GM10847 (cell line): ENCODE results near the gene HMCN1.

Source experiments
- POLR2A ChIP-seq: IDR thresholded peaks from 2 replicates; pipeline ENCODE4 v1.6.1; 2011; ENCODE audit not compliant: insufficient read length; ENCODE audit errors: extremely low read depth

The HMCN1 gene

DNA sequence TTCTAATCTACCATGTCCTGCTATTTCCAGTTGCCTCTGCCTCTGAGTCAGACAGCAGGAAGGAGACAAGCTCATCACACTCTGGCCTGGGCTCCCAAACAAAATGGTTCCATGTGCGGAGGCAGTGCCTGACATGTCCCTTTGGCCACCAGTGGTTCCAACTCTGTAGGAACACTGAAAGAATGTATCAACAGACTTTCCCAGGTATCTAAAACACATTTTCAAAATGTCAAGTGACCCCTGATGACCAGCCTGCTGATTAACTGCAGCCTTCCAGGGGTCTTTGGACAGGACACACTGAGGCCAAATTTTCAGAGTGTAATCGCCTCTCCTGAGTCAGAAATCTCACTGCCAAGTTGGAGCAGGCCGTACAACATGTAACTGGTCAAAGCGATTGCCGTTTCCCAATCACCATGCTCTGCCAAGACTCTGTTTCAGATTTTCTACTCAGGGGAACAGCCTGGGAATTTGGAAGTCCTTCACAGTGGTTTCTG is 468.1 kb downstream of the HMCN1 start:
- TF ChIP-seq POLR2A = no peak

- TF ChIP-seq POLR2A = no peak
These were observed 468.6 kb downstream of the HMCN1 start for GRCh38 chr1:186202776-186203175.

- no peak for TF ChIP-seq POLR2A
These were observed 471.9 kb downstream of the HMCN1 start for GRCh38 chr1:186206048-186206570.

GRCh38 chr1:186207391-186208085 is 473.3 kb downstream of the HMCN1 start:
- no peak for TF ChIP-seq POLR2A

DNA sequence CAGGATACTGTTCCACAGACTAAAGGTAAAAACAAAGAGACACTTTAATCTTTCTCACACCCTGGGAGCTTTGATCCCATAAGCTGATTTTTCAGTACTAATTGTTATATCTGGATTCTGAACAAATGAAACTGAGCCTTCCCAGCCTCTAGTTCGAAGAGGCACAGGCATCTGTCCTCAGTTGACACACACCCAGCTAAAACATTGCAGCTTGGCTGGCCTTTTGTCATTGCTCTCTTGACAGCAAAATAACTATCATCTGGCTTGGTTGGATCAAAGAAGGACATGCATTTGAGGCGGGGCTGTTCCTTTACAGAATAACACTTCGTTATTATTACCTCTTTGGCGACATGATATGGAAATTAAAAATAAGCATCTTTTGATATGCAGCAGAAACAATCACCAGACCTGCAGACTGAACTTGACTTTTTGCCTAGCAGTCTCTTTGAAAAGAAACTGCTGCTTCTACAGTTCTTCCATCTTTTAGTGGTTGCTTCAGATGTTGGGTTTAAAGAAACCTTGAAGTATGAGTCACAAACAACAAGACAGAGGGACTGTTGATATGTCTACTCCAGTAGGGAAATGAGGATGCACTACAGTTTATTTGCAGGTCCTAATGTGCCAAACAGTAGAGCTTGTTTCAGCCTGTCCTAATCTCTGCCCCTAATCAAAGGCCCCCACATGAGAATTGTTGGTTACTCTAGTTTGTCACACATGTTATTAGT is 474.4 kb downstream of the HMCN1 start:
- TF ChIP-seq POLR2A = no peak

DNA sequence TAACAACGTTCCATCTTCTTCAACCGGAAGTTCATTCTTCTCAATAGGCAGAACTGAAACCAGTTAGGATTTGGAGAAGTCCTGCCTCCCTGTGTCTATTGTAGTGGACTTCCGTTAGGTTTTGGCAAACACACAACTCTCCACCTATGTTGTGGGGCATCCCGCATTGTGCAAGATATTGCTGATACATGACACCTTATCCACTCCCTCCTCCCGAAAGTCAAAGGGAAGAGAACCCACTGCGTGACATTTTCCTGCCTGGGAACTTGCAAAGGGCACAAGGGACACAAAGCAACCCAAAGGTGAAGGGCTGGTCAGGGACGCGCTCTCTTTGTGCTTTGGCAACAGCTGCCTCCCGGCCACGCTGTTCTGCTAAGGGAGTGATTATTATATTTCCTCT is 476.1 kb downstream of the HMCN1 start:
- TF ChIP-seq POLR2A = no peak

DNA sequence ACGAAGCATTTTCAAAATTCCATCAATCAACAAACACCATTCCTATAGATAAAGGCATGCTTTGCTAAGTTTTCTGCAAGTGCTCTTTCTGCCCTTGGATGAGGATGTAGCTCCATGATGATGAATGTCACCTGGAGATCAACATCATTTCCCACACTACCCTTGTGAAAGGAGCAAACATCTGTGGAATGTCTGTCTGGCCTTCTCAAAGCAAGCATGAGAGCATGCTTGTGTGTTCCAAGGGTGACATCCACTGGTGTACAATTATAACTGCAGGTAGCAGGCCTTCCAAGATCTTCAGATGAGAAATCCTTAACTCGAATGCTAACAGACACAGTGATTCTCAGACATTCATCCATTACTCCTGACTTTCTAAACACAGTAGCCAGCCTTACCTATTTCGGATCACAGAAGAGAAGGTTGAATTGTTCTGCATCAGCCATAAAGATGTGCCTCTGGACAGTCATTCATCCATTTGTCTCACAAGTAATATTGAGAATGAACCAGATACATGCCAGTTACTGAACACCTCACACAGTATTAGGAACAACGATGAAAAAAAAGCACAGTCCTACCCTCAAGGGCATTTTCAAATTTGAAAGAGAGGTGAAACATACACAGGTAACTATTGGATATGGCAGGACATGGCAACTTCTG is 478.5 kb downstream of the HMCN1 start:
- TF ChIP-seq POLR2A = no peak

DNA sequence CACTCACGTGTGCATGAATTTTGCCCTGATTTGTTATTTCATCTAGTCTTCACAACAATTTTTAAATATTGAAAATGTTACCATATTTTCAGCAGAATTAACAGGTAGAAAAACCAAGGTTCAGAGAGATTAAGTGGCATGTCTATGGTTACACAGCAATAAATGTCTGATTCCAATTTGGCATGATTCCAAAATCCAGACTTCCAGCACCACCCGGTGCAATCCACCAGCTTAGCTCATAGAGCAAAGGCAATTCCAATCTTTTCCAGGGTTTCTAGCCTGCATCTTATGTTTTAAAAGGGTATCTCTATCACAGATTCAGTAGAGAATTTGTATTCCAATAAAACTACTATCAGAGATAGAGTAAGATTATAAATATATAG is 479.0 kb downstream of the HMCN1 start:
- TF ChIP-seq POLR2A = no peak

DNA sequence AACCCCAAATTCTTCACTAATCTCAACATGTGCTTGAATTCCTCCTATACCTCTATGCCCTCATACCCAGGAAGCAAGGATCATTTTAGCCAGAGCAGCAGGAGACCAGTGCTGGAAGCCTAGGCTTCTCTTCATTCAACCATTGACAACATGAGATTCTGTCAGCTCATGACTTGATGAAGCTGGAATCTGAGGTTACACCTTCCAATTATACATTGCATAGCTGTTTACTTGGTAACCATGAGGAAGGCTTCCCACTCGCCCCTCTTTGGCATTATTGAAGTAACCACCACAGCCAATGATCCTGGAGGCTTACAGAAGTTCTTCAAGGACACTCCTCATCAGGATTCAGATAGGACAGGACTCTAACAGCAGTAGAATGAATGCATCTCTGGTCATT is 480.6 kb downstream of the HMCN1 start:
- TF ChIP-seq POLR2A = no peak

- no peak for TF ChIP-seq POLR2A
These were observed 481.4 kb downstream of the HMCN1 start for GRCh38 chr1:186215636-186216035.

DNA sequence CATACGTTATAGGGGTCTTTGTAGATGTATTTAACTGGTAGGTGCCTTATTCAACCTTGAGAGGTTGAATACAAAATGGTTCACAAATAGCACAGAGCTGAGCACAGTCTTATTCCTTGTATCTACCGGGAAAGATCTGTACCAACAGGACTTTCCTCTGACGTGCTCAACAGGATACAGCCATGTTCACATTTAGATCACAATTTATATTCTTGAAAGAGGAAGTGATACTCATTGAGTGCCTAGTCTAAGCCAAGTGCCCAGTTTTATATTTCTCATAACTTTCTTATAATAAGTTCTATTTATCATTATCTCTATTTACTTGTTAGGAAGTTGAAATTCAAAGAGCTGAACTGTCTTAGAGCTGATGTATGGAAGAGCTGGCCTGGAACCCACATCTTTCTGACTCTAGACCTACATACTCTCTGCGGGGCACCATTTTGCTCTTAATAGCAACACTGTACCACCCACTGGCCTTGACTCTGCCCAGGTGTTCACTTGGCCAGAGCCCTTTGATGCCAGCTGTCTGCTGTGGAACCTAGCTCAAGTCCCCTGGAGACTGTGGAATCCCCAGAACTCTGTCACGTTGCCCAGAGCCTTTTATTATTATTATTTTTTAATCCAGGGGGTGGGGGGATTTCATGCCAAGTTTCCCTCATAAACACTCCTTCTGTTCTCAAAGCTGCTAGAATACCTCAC is 484.6 kb downstream of the HMCN1 start:
- TF ChIP-seq POLR2A = no peak

DNA sequence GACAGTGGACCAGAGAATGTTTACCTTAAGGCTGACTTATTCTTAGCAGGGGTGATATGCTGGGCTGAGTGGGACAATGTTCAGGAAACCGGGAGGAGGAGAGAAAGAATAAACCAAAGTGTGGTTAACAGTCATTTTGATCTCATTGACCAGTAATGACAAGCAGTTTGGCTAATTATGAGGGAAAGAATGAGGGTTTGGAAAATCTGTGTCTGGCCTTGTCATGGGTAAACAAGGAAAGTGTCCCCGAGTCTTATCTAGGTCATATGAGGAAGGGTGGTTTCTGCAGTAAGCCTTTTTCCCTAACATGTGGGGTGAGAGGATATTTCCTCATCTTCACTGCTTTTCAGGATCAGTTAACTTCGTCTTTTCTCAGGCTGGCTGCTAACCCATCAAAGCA is 485.9 kb downstream of the HMCN1 start:
- no peak for TF ChIP-seq POLR2A

GRCh38 chr1:186220911-186221310 is 486.7 kb downstream of the HMCN1 start:
- TF ChIP-seq POLR2A = no peak

DNA sequence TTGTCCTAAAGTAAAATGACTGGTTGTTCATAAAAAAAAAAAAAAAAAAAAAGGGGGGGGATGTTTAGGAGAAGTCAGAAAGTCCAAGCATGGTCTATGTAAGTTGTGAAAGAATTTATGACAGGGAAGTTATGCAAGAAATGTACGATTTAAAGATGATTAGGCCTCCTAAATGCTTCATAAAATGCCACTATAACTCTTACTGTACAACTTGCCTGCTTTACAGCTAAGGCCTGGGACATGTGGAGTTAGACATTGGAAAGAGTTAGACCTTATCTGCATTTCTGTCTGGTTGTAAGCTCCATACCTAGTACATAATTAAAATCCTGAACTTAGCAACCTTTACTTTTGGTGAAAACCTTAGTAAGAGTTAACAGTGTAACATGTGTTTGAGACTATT is 490.9 kb downstream of the HMCN1 start:
- TF ChIP-seq POLR2A = no peak

GRCh38 chr1:186228749-186229148 is 494.6 kb downstream of the HMCN1 start:
- no peak for TF ChIP-seq POLR2A

GRCh38 chr1:186231861-186232436 is 497.8 kb downstream of the HMCN1 start:
- no peak for TF ChIP-seq POLR2A
